ENCODE measurements around the gene YBX1.

DNA sequence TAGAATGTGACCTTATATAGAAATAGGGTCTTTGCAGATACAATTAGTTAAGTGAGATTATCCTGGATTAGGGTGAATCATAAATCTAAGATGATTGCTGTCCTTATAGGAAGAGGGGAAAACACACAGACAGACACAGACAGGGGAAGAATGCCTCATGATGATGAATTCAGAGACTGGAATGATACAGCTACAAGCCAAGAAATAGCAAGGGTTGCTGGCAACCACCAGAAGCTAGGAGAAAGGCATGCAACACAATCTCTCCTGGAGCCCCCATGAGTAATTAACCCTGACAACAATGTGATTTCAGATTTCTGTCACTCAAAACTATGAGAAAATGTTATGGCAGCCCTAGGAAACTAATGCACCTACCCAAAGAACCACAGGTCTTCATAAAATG lies 43.1 kb upstream of the YBX1 start:
- TF ChIP-seq, protein P1, sequence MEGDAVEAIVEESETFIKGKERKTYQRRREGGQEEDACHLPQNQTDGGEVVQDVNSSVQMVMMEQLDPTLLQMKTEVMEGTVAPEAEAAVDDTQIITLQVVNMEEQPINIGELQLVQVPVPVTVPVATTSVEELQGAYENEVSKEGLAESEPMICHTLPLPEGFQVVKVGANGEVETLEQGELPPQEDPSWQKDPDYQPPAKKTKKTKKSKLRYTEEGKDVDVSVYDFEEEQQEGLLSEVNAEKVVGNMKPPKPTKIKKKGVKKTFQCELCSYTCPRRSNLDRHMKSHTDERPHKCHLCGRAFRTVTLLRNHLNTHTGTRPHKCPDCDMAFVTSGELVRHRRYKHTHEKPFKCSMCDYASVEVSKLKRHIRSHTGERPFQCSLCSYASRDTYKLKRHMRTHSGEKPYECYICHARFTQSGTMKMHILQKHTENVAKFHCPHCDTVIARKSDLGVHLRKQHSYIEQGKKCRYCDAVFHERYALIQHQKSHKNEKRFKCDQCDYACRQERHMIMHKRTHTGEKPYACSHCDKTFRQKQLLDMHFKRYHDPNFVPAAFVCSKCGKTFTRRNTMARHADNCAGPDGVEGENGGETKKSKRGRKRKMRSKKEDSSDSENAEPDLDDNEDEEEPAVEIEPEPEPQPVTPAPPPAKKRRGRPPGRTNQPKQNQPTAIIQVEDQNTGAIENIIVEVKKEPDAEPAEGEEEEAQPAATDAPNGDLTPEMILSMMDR (IDR thresholded peaks at IDR 0.05; ENCODE audit: low read length): no peak
- no peak for TF ChIP-seq EZH2 (IDR thresholded peaks at IDR 0.05; ENCODE audit: borderline replicate concordance, low read length)
